Stimulated activated CD4-positive, alpha-beta T cell treated with anti-CD3 and anti-CD28 coated beads, Interleukin-4, amount 100 ng/mL, for 48 hours (primary cell): ENCODE measurements around the gene BICRAL.
"Not testable (repeated sequence)": the region's sequence is repeated elsewhere in the genome, so short reads cannot be mapped to it uniquely, and the experiment has no call there.

Experiments used
- DNase-seq, 2 donors: peaks; one replicate each; pipeline ENCODE4 v3.0.0-alpha.2; 2020; ENCODE audit warnings: low read depth in 2 of 2

The BICRAL gene

GRCh38 chr6:42790549-42791181 is 8.8 kb downstream of the BICRAL start:
- DNase-seq: no peak

GRCh38 chr6:42791706-42792320 is 10.0 kb downstream of the BICRAL start:
- no peak for DNase-seq

DNA sequence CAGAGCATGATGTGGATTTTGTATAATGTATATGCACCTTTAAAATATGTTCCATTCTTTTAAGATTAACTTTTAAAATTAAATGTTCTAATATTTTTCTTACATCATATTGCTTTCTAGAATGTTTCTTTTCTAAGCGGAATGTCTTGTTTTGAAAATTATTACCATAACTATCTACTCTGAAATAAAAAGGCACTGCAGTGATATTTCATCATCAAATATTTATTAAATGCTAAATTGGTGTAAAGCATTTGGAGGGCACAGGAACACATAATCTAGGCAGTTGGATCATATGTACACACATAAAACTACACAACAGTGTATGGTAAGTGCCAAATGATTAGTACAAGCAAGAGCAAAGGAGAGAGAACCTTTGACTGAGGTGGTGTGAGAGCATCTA is 13.8 kb downstream of the BICRAL start:
- DNase-seq: no peak

- no peak for DNase-seq
These were observed 14.3 kb downstream of the BICRAL start for GRCh38 chr6:42796171-42796570.

GRCh38 chr6:42797696-42798095 is 15.8 kb downstream of the BICRAL start:
- DNase-seq: not testable (repeated sequence)

DNA sequence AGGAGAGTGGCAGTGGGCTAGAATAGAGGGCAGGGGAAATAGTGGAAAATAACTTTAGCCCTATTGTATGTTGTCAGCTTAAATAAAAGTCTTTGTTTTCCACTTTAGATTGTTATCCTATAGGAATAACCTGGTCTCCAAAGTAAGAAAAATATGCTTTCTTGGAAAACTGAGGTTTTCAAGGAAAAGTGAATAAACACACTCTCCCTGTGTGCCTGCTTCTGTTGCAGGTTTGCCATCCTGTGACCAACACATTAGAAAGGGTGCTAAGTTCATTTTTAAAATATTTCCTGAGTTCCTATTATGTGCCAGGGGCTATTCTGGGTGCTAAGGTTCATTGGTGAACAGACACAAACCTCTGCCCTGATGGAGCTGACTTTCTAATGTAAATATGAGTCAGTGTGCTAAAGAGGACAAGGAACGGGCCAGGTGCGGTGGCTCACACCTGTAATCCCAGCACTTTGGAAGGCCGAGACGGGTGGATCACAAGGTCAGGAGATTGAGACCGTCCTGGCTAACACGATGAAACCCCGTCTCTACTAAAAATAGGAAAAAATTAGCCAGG is 23.5 kb downstream of the BICRAL start:
- no peak for DNase-seq

GRCh38 chr6:42806359-42806758 is 24.5 kb downstream of the BICRAL start:
- not testable (repeated sequence) for DNase-seq

DNA sequence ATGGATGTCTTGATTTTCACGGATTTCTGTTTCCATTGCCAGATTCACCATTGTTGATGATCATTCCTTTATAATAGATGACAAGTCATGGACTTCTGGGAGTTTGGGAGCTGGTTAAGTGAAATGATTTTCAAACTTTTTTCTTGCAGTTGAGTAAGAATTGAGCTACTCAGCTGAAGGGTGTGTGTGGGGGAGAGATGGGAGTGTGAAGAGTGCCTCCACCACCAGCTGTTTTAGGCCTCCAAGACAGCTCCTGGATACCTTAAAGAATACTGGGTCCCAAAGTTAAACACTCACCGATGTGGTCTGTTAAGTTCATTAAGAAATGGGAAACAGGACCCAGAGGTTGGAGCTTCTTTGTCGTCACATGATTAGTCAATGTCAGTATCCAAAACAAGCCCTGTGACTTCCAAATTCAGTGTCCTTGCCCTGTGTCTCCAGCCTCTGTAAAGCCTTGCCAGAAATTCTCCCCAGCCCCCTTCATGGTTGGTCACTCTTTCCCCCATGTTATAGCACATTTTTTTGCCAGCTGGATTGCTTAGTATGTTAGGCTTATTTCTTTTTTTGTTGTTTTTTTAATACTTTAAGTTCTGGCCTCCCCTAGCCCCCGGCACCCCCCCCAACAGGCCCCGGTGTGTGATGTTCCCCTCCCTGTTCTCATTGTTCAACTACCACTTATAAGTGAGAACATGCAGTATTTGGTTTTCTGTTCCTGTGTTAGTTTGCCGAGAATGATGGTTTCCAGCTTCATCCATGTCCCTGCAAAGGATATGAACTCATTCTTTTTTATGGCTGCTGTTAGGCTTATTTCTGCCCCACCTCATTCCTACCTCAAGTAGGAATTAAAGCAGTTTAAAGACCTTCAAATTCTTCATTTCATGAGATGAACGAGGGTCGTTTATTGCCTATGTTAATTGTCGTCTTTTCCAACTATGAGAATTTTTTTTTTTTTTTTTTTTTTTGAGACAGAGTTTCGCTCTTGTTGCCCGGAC is 26.9 kb downstream of the BICRAL start:
- no peak for DNase-seq

GRCh38 chr6:42813074-42813645 is 31.3 kb downstream of the BICRAL start:
- DNase-seq: no peak

GRCh38 chr6:42813906-42814444 is 32.1 kb downstream of the BICRAL start:
- no peak for DNase-seq

DNA sequence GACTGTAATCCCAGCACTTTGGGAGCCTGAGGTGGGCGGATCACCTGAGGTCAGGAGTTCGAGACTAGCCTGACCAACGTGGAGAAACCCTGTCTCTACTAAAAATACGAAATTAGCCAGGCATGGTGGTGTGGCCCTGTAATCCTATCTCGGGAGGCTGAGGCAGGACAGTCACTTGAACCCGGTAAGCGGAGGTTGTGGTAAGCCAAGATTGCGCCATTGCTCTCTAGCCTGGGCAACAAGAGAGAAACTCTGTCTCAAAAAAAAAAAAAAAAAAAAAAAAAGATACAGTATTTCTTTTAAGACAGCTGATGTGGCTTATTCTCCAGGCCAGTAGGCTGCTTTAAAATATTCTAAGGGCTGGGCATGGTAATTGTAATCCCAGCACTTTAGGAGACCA is 33.9 kb downstream of the BICRAL start:
- DNase-seq: not testable (repeated sequence)

DNA sequence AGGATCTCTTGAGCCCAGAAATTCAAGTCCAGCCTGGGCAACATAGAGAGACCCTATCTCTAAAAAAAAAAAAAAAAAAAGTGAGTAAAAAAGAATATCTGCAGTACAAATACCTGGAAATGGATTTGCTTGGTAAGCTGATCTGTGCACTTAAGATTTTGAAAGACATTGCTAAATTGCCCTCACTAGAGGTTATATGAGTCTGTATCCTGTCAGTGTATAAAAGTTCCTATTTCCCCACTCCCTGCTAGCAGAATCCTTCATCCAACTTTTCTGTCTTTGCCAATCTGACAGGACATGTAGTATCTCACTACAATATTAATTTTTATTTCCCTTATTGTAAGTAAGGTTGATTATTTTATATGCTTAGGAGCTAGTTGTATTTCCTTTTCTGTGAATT is 36.1 kb downstream of the BICRAL start:
- DNase-seq: no peak

- no peak for DNase-seq
These were observed 36.6 kb downstream of the BICRAL start for GRCh38 chr6:42818416-42818815.

DNA sequence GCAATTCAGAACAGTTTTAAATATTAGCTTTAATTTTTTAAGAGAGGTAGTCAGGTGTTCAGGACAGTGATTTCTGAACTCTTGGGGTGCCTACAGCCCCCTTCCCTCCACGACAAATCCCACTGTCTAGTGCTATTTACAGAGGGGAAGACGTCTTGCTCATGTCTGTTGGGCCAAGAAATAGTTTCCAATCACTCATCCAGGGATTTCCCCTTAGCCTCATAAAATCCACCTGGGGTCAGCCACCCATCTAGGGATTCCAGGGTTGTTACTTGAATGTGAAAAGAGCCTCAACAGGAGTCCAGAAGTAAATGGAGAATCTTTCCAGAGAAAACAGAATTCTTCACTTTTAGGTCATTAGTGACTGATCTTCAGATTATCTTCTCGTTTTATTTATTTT is 37.0 kb downstream of the BICRAL start:
- DNase-seq: no peak

GRCh38 chr6:42819803-42820511 is 38.1 kb downstream of the BICRAL start:
- DNase-seq: no peak

DNA sequence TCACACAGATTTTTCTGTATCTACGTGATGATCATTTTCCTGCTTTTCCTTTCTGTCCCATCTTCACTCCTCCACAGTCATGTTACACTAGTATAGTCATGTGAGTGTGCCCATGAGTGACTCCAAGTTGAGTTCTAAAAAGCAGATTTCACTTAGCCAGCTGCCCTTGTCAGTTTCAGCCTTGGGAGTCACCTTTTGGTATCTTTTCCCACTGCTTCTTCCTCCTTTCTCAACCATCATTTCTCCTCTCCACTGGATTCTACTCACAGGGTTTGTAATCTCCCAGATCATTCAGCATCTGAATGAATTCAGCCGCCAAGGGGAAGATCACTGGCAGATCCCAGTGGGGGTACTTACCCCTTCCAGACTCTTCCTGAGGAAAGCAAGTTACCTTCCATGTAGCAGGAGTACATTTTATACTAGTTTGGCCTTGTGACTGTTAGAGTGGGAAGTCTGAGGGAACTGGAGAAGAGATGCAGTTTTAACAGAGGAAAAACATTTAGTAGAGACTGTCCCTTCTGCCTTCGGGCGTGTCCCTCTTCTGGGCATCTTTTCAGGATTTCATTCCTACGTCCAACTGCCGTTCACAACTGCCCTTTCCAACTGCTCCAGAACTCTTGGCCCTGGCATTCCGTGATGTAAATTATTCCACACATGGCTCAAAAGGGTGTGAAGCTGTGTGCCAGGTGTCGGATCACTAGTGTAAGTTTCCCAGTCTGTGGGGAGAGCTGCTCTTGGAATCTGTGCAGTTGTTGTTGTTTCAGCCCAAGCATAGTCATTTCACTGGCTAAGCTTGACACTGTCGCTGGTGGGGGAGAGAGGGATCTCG is 38.9 kb downstream of the BICRAL start:
- no peak for DNase-seq

DNA sequence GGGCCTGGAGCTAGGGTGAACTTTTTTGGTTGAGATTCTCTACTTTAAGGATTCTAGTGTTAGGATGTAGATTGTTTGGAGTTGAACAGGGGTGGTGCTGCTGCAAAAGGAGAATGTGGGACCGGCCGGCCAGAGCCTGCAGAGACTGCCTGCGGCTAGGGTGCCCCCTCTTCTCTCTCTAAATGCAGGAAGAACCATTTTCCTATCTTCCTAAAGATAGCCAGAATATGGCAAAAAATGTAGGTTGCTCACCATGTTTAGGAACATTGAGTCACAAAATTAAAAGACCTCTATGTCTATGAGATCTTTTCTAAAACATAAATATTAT is 39.5 kb downstream of the BICRAL start:
- DNase-seq: no peak

DNA sequence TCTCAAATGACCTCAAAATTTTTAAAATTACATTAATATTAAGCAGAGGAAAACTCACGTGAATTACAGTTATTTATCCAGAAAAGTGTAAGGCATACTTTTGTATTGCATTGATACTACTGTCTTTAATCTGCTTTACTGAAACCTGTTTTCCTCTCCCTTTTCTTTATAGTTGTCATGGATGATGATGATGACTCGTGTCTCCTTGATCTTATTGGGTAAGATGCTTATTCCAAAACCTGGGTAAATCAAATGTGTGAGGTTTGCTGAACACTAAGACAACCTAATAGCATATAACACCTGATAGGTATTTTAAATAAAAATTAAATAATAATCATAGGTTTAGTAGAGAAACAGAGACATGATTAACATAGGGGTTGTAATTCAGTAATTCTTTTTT is 40.0 kb downstream of the BICRAL start:
- DNase-seq: no peak

DNA sequence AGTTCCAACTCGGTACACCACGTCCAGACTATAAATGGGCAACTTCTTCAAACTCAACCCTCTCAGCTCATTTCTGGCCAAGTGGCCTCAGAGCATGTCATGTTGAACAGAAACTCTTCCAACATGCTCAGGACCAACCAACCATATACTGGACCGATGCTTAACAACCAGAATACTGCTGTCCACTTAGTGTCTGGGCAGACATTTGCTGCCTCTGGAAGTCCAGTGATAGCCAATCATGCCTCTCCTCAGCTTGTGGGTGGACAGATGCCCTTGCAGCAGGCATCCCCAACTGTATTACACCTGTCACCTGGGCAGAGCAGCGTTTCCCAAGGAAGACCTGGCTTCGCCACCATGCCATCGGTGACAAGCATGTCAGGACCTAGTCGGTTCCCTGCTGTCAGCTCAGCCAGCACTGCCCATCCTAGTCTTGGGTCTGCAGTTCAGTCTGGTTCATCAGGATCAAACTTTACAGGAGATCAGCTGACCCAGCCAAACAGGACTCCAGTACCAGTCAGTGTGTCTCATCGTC is 47.8 kb downstream of the BICRAL start:
- no peak for DNase-seq

GRCh38 chr6:42831237-42831636 is 49.4 kb downstream of the BICRAL start:
- DNase-seq: no peak
